IMR-90 (cell line): ENCODE measurements around the gene CEBPB. TPM values are rescaled to one million over a fixed set of nuclear protein-coding genes. Genes with fewer than 3 reads are reported as not detected.

Experiments used
- ATAC-seq: fragments of 200-7000 bp; cut with Tn5 transposase; 2 replicates; pipeline ENCODE4 v1.9.1; 2020; ENCODE audit warnings: low read depth, mild to moderate bottlenecking, moderate library complexity
- BruUV-seq: library from RNA; stranded (reverse); fragments of 400-500 nt; replicated peaks from 2 replicates; lab custom pipeline; 2021; lab: Mats Ljungman, UMichigan
- CTCF ChIA-PET: fragments of 300-600 bp; formaldehyde crosslinking; extraction: SDS; loops from one replicate; lab custom pipeline; 2021; ENCODE audit warnings: antibody characterized with exemption; lab: Yijun Ruan, JAX
- POLR2A ChIA-PET: fragments of 300-600 bp; sonication (Branson Sonifier 250); formaldehyde crosslinking; loops from one replicate; lab custom pipeline; 2022; ENCODE audit warnings: antibody characterized with exemption; ENCODE audit not compliant: unreplicated experiment; lab: Charles Lee
- DNase-seq: peaks from one replicate; pipeline ENCODE4 v3.0.0; 2013
- H2AFZ ChIP-seq: replicated peaks from 2 replicates; pipeline ENCODE3; 2013; ENCODE audit warnings: low read length, mild to moderate bottlenecking; ENCODE audit not compliant: poor library complexity
- H2AK5ac ChIP-seq: 2 replicates; pipeline ENCODE4 v1.6.1; 2013; ENCODE audit warnings: low read depth, low read length, inconsistent platforms
- H2AK9ac ChIP-seq: replicated peaks from 2 replicates; pipeline ENCODE3; 2013; ENCODE audit warnings: mild to moderate bottlenecking, low read depth, low read length, moderate library complexity; ENCODE audit not compliant: poor library complexity
- H2BK120ac ChIP-seq: 2 replicates; pipeline ENCODE4 v1.6.1; 2013; ENCODE audit warnings: low read depth, low read length, inconsistent platforms
- H2BK15ac ChIP-seq: 3 replicates; pipeline ENCODE4 v1.6.1; 2013; ENCODE audit warnings: low read depth, low read length, inconsistent platforms
- H2BK20ac ChIP-seq: 2 replicates; pipeline ENCODE4 v1.6.1; 2013; ENCODE audit warnings: low read depth, mild to moderate bottlenecking, inconsistent platforms, low read length, moderate library complexity
- H2BK5ac ChIP-seq: 2 replicates; pipeline ENCODE4 v1.6.1; 2013; ENCODE audit warnings: mild to moderate bottlenecking, low read depth, low read length, inconsistent platforms; ENCODE audit not compliant: poor library complexity, severe bottlenecking
- H3K14ac ChIP-seq: replicated peaks from 2 replicates; pipeline ENCODE4 v1.6.1; 2013; ENCODE audit warnings: low read depth, low read length, inconsistent platforms
- H3K18ac ChIP-seq: 2 replicates; pipeline ENCODE4 v1.6.1; 2013; ENCODE audit warnings: low read depth, low read length, control low read depth
- H3K23ac ChIP-seq: 2 replicates; pipeline ENCODE4 v1.6.1; 2013; ENCODE audit warnings: low read depth, low read length, inconsistent platforms
- H3K27ac ChIP-seq: 2 replicates; pipeline ENCODE4 v1.5.1; 2013; ENCODE audit warnings: mild to moderate bottlenecking, control low read depth, low read length; ENCODE audit not compliant: insufficient read depth
- H3K27me3 ChIP-seq: 2 replicates; pipeline ENCODE4 v1.6.1; 2013; ENCODE audit warnings: low read length; ENCODE audit not compliant: control insufficient read depth, insufficient read depth
- H3K36me3 ChIP-seq: 2 replicates; pipeline ENCODE4 v1.6.1; 2013; ENCODE audit warnings: low read length, mixed read lengths; ENCODE audit not compliant: control insufficient read depth, insufficient read depth
- H3K4ac ChIP-seq: 2 replicates; pipeline ENCODE4 v1.6.1; 2013; ENCODE audit warnings: low read depth, low read length, inconsistent platforms
- H3K4me1 ChIP-seq: 2 replicates; pipeline ENCODE4 v1.6.1; 2013; ENCODE audit warnings: low read length, mixed read lengths; ENCODE audit not compliant: control insufficient read depth, insufficient read depth
- H3K4me2 ChIP-seq: 2 replicates; pipeline ENCODE4 v1.6.1; 2013; ENCODE audit warnings: low read depth, mild to moderate bottlenecking, control low read depth, low read length, moderate library complexity
- H3K4me3 ChIP-seq: 2 replicates; pipeline ENCODE4 v1.5.1; 2013; ENCODE audit warnings: low read depth, mild to moderate bottlenecking, control low read depth, low read length, moderate library complexity; ENCODE audit not compliant: insufficient read depth
- H3K56ac ChIP-seq: 2 replicates; pipeline ENCODE4 v1.6.1; 2013; ENCODE audit warnings: low read length, inconsistent platforms; ENCODE audit not compliant: insufficient read depth; ENCODE audit errors: extremely low read depth
- H3K79me1 ChIP-seq, 2 experiments: 2 replicates each; pipeline ENCODE4 v1.6.1; 2013; ENCODE audit warnings: low read length in 2 of 2, inconsistent platforms in 1 of 2, low read depth in 1 of 2
- H3K9ac ChIP-seq: 2 replicates; pipeline ENCODE4 v1.6.1; 2013; ENCODE audit warnings: low read depth, low read length, control low read depth
- H3K9me1 ChIP-seq: 2 replicates; pipeline ENCODE4 v1.6.1; 2013; ENCODE audit warnings: low read length, inconsistent platforms; ENCODE audit not compliant: insufficient read depth
- H3K9me3 ChIP-seq: 2 replicates; pipeline ENCODE4 v1.6.1; 2013; ENCODE audit warnings: low read length; ENCODE audit not compliant: control insufficient read depth, insufficient read depth
- H4K20me1 ChIP-seq: 2 replicates; pipeline ENCODE4 v1.6.1; 2013; ENCODE audit warnings: low read length, inconsistent platforms; ENCODE audit not compliant: insufficient read depth
- H4K5ac ChIP-seq: 2 replicates; pipeline ENCODE4 v1.6.1; 2013; ENCODE audit warnings: mild to moderate bottlenecking, low read depth, low read length, control low read depth
- H4K8ac ChIP-seq, 2 experiments: 2 replicates each; pipeline ENCODE4 v1.6.1; 2013; ENCODE audit warnings: low read depth in 2 of 2, low read length in 2 of 2, control low read depth in 1 of 2, inconsistent platforms in 1 of 2
- H4K91ac ChIP-seq: 2 replicates; pipeline ENCODE4 v1.6.1; 2013; ENCODE audit warnings: low read depth, low read length, inconsistent platforms; ENCODE audit not compliant: insufficient read depth
- BHLHE40 ChIP-seq: fragments of 150-350 bp; IDR thresholded peaks from 2 replicates; pipeline ENCODE4 v1.6.1; 2016; ENCODE audit warnings: mild to moderate bottlenecking, low read depth, low read length
- CEBPB ChIP-seq: IDR thresholded peaks from 2 replicates; pipeline ENCODE4 v1.6.1; 2012; ENCODE audit warnings: low read depth, low read length, improper control_type of control experiment
- CHD1 ChIP-seq: IDR thresholded peaks from 2 replicates; pipeline ENCODE4 v1.6.1; 2012; ENCODE audit warnings: low read depth, low read length, improper control_type of control experiment
- FOS ChIP-seq: fragments of 150-350 bp; IDR thresholded peaks from 2 replicates; pipeline ENCODE4 v1.6.1; 2016; ENCODE audit warnings: low read depth, low read length
- MAFK ChIP-seq: IDR thresholded peaks from 2 replicates; pipeline ENCODE4 v1.6.1; 2012; ENCODE audit warnings: low read depth, low read length, improper control_type of control experiment
- MXI1 ChIP-seq: IDR thresholded peaks from 2 replicates; pipeline ENCODE4 v1.6.1; 2012; ENCODE audit warnings: low read depth, mild to moderate bottlenecking, low read length, moderate library complexity, borderline replicate concordance
- NFE2L2 ChIP-seq: fragments of 150-350 bp; IDR thresholded peaks from 2 replicates; pipeline ENCODE4 v1.6.1; 2016; ENCODE audit warnings: low read depth, mild to moderate bottlenecking, low read length
- POLR2A ChIP-seq: IDR thresholded peaks from 2 replicates; pipeline ENCODE4 v1.6.1; 2012; ENCODE audit warnings: mild to moderate bottlenecking, low read depth, low read length
- RAD21 ChIP-seq: IDR thresholded peaks from 2 replicates; pipeline ENCODE4 v1.6.1; 2012; ENCODE audit warnings: low read length, improper control_type of control experiment
- RCOR1 ChIP-seq: IDR thresholded peaks from 2 replicates; pipeline ENCODE4 v1.6.1; 2012; ENCODE audit warnings: mild to moderate bottlenecking, low read length, improper control_type of control experiment; ENCODE audit not compliant: insufficient replicate concordance
- RFX5 ChIP-seq: IDR thresholded peaks from 2 replicates; pipeline ENCODE4 v1.8.0; 2012; ENCODE audit warnings: low read depth, mild to moderate bottlenecking, low read length, moderate library complexity
- SMC3 ChIP-seq: fragments of 150-350 bp; IDR thresholded peaks from 2 replicates; pipeline ENCODE4 v1.6.1; 2016; ENCODE audit warnings: low read depth, mild to moderate bottlenecking, antibody characterized with exemption, low read length, moderate library complexity
- WGBS, 2 experiments: methylation state at CpG; one replicate each; pipeline versions ENCODE4 v1.1.5 to v1.1.7; 2013; ENCODE audit warnings: missing lambda C conversion rate in 2 of 2; ENCODE audit not compliant: insufficient read length in 1 of 2; ENCODE audit errors: extremely low coverage in 2 of 2; 5-methylcytosine and 5-hydroxymethylcytosine counted together
- dilution Hi-C: fragments of 300-500 bp; cut with HindIII; formaldehyde crosslinking; loops from one replicate; pipeline ENCODE4 v1.14.3; 2018; ENCODE audit warnings: low sequenced_read_pairs; ENCODE audit not compliant: unreplicated experiment
- in situ Hi-C: fragments of 300-500 bp; cut with MboI; formaldehyde crosslinking; loops from 3 replicates; pipeline ENCODE4 v1.14.3; 2019; ENCODE audit warnings: low sequenced_read_pairs, inconsistent platforms, mixed read lengths
- intact Hi-C: fragments of 100-400 bp; cut with micrococcal nuclease; formaldehyde crosslinking; loops from 2 replicates; pipeline ENCODE4 v1.10.0; 2022
- polyA plus RNA-seq, 3 experiments: library from polyadenylated mRNA; depleted of rRNA; stranded (reverse); fragments of >200 nt; gene quantifications; 2 replicates each; pipeline ENCODE4 v1.2.3, GENCODE V29; 2012; ENCODE audit warnings: low replicate concordance in 1 of 3
- total RNA-seq: library from RNA; depleted of rRNA; stranded (reverse); fragments of >200 nt; gene quantifications from 2 replicates; pipeline ENCODE4 v1.2.3, GENCODE V29; 2012
- TF ChIP-seq, protein P1 (sequence below): fragments of 150-350 bp; IDR thresholded peaks from 2 replicates; pipeline ENCODE4 v1.6.1; 2016; ENCODE audit warnings: low read depth, mild to moderate bottlenecking, low read length, moderate library complexity, borderline replicate concordance
- TF ChIP-seq, protein P2 (sequence below): fragments of 150-350 bp; IDR thresholded peaks from 2 replicates; pipeline ENCODE4 v1.6.1; 2017; ENCODE audit warnings: mild to moderate bottlenecking, antibody characterized with exemption, low read length, low read depth

Gene CEBPB
- total and polyA plus RNA-seq, 2 of the 4 experiments (the other 2 are of a cell fraction) = 3.4 to 17.4 TPM

DNA sequence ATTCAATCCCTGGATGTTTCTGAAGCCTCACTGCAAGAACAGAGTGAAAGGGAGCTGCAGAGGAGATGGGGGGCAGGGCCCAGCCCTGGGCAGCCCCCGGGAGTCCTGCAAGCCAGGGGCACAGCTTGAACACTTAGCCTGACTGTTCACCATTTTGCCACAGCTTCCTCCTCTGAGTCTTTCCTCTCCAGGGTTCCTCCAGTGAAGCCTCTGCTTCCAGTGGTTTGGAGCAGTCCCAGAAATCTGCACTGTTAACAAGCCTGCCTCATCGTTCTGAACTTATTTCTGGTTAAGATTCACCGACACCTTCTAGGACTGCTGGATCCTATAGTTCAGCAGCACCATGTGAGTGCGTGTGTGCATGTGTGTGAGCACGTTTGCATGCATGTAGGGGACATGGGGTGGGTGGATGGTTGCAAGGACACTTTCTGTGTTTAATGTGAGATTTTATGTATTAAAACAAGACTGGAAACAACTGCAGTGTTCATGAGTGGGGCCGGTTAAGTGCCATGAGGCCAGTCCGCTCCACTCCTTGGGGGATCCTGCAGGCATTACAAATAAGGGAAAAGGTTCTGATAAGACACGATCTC is 24.6 kb downstream of the CEBPB start:
- H3K79me1 ChIP-seq = no peaks in the 10 kb centered on the region
- H3K14ac ChIP-seq = peak overlapping the region; percentile 19; the same call in 1 of the 2 replicates
- no peak overlapping the region for H3K9ac ChIP-seq
- no peak overlapping the region for H3K4me2 ChIP-seq
- no CpG with 5 or more reads among the region's 8 CpGs for WGBS, 2 experiments
- ChIA-PET CTCF (no interaction called here), POLR2A (no interaction called here)
- peak overlapping the region; percentile 6 for H2AK9ac ChIP-seq
- BruUV-seq = no TSS peak
- H4K91ac ChIP-seq = no peak overlapping the region
- peak; percentile 58 for DNase-seq
- no peak overlapping the region for H2BK15ac ChIP-seq
- H2BK120ac ChIP-seq = no peak overlapping the region; the same call in 1 of the 2 replicates
- H3K4ac ChIP-seq = peak overlapping the region; percentile 33
- intact Hi-C loops (no loop called here), in situ Hi-C loops (no loop called here), dilution Hi-C loops (no loop called here)
- no peak overlapping the region for H2BK5ac ChIP-seq
- no peak overlapping the region; the same call in 1 of the 2 replicates for H2AK5ac ChIP-seq
- H4K5ac ChIP-seq = no peak overlapping the region
- H3K23ac ChIP-seq = no peak overlapping the region
- peak overlapping the region in 1 of 2 experiments; percentile 36; a peak in 1 of 4 replicates for H4K8ac ChIP-seq
- no peak overlapping the region for H3K27ac ChIP-seq
- no peaks in the 10 kb centered on the region; the same call in 1 of the 2 replicates for H3K27me3 ChIP-seq
- peak overlapping the region; percentile 40 for H2AFZ ChIP-seq
- no peak overlapping the region for H3K18ac ChIP-seq
- no peak overlapping the region for H3K4me3 ChIP-seq
- H3K56ac ChIP-seq = no peak overlapping the region
- H3K36me3 ChIP-seq = no peaks in the 10 kb centered on the region
- peak overlapping the region; percentile 64; the same call in 1 of the 2 replicates for H2BK20ac ChIP-seq
- peaks cover 5% of the 10 kb centered on the region for H3K4me1 ChIP-seq
- H4K20me1 ChIP-seq = no peaks in the 10 kb centered on the region
- H3K9me1 ChIP-seq = peaks cover 5% of the 10 kb centered on the region; the same call in 1 of the 2 replicates
- peak; percentile 80 for ATAC-seq
- 0 out of 2 replicates have a peak, but pooled peaks cover 3% of the 10 kb centered on the region for H3K9me3 ChIP-seq
- no peak for TF ChIP-seq RFX5
- TF ChIP-seq FOS = no peak
- TF ChIP-seq BHLHE40 = no peak
- TF ChIP-seq, protein P1, sequence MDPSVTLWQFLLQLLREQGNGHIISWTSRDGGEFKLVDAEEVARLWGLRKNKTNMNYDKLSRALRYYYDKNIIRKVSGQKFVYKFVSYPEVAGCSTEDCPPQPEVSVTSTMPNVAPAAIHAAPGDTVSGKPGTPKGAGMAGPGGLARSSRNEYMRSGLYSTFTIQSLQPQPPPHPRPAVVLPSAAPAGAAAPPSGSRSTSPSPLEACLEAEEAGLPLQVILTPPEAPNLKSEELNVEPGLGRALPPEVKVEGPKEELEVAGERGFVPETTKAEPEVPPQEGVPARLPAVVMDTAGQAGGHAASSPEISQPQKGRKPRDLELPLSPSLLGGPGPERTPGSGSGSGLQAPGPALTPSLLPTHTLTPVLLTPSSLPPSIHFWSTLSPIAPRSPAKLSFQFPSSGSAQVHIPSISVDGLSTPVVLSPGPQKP = no peak
- TF ChIP-seq NFE2L2 = no peak
- TF ChIP-seq RCOR1 = no peak
- TF ChIP-seq, protein P2, sequence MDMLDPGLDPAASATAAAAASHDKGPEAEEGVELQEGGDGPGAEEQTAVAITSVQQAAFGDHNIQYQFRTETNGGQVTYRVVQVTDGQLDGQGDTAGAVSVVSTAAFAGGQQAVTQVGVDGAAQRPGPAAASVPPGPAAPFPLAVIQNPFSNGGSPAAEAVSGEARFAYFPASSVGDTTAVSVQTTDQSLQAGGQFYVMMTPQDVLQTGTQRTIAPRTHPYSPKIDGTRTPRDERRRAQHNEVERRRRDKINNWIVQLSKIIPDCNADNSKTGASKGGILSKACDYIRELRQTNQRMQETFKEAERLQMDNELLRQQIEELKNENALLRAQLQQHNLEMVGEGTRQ = no peak
- TF ChIP-seq CHD1 = no peak
- TF ChIP-seq MAFK = no peak
- TF ChIP-seq MXI1 = no peak
- no peak for TF ChIP-seq CEBPB
- no peak for TF ChIP-seq RAD21
- TF ChIP-seq SMC3 = no peak
- TF ChIP-seq POLR2A = no peak
